Lower leg skin (tissue), 3 donors: ENCODE measurements around the gene OCA2.

ENCODE experiments used
- POLR2A ChIP-seq, 2 donors: fragments of 450-650 bp; IDR thresholded peaks; one replicate each; pipeline ENCODE4 v1.6.1; 2016 to 2017; ENCODE audit warnings: antibody characterized with exemption in 2 of 2, mild to moderate bottlenecking in 1 of 2, moderate library complexity in 1 of 2
- TF ChIP-seq, protein P1 (sequence below), 3 donors: fragments of 450-650 bp; IDR thresholded peaks; one replicate each; pipeline ENCODE4 v1.5.1; 2016; ENCODE audit warnings: antibody characterized with exemption in 3 of 3, mild to moderate bottlenecking in 3 of 3, moderate library complexity in 2 of 3

DNA sequence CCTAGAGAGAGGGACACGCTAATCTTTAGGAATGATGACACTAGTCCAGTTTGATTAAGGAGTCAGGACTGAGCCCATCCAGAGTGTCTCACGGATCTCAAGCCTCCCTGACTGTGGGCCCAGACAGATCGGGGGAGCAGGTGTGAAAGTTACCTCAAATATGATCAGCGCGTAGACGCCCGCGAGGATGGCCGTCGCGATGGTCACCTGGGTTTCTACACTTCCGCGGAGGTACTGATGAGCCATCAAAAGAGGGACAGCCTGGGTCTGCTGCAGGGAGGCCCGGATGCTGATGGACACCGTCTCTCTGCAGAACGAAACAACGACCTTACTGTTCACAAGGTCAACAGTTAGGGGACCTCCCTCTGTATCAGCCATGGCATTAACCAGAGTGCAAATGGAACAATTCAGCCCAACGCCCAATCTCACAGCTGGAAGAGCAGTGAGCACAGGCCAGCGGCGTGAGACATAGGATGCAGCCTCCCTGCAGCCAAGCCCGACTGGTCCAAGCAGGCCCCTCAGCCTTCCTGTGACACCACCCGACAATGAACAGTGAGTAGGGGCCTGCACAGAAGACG is 84.4 kb downstream of the OCA2 start:
- TF ChIP-seq, protein P1, sequence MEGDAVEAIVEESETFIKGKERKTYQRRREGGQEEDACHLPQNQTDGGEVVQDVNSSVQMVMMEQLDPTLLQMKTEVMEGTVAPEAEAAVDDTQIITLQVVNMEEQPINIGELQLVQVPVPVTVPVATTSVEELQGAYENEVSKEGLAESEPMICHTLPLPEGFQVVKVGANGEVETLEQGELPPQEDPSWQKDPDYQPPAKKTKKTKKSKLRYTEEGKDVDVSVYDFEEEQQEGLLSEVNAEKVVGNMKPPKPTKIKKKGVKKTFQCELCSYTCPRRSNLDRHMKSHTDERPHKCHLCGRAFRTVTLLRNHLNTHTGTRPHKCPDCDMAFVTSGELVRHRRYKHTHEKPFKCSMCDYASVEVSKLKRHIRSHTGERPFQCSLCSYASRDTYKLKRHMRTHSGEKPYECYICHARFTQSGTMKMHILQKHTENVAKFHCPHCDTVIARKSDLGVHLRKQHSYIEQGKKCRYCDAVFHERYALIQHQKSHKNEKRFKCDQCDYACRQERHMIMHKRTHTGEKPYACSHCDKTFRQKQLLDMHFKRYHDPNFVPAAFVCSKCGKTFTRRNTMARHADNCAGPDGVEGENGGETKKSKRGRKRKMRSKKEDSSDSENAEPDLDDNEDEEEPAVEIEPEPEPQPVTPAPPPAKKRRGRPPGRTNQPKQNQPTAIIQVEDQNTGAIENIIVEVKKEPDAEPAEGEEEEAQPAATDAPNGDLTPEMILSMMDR (IDR thresholded peaks at IDR 0.05) = no peak
- TF ChIP-seq POLR2A (IDR thresholded peaks at IDR 0.05) = no peak
